NB4 (cell line): ENCODE measurements around the gene KAT2A.

Experiments used
- DNase-seq: peaks from one replicate; pipeline ENCODE4 v3.0.0; 2010; ENCODE audit warnings: low read depth
- H3K4me3 ChIP-seq: one replicate; pipeline ENCODE4 v1.5.1; 2011; ENCODE audit warnings: mild to moderate bottlenecking, low read depth, low read length, moderate library complexity
- MYC ChIP-seq: IDR thresholded peaks from 2 replicates; pipeline ENCODE4 v1.6.1; 2011; ENCODE audit warnings: low read depth, low read length
- POLR2A ChIP-seq: IDR thresholded peaks from 2 replicates; pipeline ENCODE4 v1.6.1; 2011; ENCODE audit warnings: mild to moderate bottlenecking; ENCODE audit not compliant: insufficient read length; ENCODE audit errors: extremely low read depth
- TF ChIP-seq, protein P1 (sequence below): IDR thresholded peaks from 2 replicates; pipeline ENCODE4 v1.6.1; 2011; ENCODE audit warnings: low read depth, low read length
- TF ChIP-seq, protein P2 (sequence below): IDR thresholded peaks from one replicate; pipeline ENCODE4 v1.5.1; 2012; ENCODE audit warnings: low read depth, low read length

The KAT2A gene

DNA sequence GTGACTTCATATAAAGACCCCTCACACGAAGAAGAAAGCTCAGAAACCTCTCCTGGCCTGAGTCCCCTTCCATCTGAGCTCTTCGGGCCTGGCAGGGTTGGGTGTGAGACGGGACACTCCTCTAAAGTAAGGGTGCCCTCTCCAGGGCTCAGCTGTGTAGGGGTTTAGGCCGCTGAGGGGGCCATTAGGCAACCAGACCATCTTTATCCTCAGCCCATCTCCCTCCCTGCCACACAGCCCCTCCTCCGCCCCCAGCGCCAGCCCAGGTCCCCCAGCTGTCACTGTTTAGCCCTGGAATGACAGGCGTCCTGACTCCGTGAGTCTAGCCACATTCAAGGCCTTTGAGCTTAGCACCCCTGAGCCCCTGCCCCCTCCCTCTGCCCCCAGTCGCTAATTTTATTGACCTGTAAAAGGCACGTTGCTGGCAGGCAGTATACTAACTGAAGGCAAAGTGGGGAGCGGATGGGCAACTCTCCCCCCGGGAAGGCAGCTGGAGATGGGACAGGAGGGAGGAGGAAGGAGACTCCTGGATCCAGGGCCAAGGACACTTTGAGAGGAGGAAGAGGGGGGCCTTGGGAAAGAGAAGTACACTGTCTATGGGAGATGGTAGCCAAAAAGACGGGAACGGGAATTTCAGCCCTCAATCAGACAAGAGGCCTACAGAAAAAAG, 22.3 kb downstream of the KAT2A start:
- TF ChIP-seq POLR2A (no peak), MYC (no peak)
- TF ChIP-seq, protein P1, sequence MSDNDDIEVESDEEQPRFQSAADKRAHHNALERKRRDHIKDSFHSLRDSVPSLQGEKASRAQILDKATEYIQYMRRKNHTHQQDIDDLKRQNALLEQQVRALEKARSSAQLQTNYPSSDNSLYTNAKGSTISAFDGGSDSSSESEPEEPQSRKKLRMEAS = no peak
- TF ChIP-seq, protein P2, sequence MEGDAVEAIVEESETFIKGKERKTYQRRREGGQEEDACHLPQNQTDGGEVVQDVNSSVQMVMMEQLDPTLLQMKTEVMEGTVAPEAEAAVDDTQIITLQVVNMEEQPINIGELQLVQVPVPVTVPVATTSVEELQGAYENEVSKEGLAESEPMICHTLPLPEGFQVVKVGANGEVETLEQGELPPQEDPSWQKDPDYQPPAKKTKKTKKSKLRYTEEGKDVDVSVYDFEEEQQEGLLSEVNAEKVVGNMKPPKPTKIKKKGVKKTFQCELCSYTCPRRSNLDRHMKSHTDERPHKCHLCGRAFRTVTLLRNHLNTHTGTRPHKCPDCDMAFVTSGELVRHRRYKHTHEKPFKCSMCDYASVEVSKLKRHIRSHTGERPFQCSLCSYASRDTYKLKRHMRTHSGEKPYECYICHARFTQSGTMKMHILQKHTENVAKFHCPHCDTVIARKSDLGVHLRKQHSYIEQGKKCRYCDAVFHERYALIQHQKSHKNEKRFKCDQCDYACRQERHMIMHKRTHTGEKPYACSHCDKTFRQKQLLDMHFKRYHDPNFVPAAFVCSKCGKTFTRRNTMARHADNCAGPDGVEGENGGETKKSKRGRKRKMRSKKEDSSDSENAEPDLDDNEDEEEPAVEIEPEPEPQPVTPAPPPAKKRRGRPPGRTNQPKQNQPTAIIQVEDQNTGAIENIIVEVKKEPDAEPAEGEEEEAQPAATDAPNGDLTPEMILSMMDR = no peak
- no peak for DNase-seq
- H3K4me3 ChIP-seq = no peak overlapping the region

DNA sequence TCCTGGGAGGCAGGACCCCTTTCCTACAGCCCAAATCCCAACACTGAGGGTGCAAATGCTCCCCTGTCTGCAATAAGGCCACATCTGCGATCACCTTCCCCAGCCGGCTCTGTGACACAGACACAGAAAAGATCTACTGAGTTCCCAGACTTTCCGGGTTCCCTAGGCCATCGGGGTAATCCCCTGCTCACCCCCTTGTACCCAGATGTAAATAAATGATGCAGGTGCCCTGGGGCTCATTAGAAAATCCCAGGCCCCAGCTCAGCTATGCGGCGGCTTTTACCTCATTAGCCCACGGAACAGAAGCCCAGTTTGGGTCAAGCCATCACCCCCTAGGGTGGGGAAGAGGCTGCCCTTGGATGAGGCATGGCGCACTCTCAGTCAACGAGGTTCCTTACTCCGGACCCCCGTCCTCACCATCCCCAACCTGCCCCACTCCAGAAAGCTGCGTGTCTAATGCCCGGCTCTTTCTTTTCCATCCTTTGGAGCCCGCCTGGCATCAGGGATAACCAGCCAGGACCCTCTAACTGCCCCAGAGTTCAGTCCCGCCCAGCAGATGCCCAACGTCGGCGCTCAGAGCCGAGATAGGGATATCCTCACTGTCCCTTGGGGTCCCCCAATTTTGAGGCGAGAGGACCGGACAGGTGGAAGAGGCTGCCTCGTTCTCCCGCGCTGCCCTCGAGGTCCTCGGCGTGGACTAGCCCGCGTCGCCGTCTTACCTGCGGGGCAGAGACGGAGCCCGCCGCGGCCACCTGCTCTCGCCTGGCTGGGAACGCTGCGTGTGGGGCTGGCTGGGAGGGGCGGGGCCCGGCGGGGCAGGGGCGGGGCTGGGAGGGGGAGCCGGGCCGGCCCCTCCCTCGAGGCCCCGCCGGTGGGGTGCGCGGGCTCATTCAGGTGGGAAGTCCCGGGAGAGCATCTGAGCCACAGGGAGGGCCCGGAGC, 23.2 kb downstream of the KAT2A start, which contains the start of gene ZNF385C:
TSS of gene ZNF385C (minus strand) at position 783 of the 941 bp plus-strand sequence. CDS start 35,417 bp downstream, outside the sequence.
- H3K4me3 ChIP-seq = no peak within 1 kb of the TSS
- DNase-seq = no peak
- TF ChIP-seq, protein P1 = no peak
- TF ChIP-seq POLR2A (no peak), MYC (no peak)
- TF ChIP-seq, protein P2 = no peak

DNA sequence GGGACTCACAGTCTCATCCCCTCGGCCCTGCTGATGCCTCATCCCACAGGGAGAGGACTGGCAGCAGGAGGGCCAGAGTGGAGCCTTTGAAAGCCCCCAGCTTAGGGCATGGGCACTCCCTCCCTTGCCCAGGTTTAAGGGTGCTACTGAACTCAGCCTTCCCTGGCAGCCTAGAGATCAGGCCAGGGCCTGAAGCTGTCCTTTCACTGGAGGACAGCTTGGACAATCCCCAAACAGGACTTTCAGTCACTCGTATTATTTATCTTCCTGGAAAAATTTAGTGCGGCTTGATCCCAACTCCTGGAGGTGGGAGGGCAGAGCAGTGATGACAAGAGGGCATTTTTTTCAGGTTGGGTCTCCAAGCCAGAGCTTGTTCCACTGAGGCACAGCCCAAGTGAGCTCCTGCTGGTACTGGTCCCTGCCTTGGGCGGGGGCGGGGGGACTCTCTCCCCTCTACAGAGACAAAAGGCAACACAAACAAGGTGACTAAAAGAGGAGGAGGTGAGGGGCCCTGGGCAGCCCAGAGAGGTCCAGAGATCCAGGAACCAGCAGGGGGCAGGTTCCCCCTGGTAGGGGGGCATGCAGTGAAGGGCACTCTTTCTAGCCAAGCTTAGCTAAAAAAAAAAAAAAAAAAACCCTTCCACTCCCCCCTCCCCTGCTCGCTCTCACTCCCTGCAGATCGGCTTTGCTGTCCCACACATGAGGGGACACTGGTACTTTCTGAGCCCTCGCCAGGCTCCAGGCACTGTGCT, 24.6 kb downstream of the KAT2A start:
- H3K4me3 ChIP-seq = no peak overlapping the region
- TF ChIP-seq, protein P2 = peak; percentile 16
- TF ChIP-seq POLR2A = no peak

DNA sequence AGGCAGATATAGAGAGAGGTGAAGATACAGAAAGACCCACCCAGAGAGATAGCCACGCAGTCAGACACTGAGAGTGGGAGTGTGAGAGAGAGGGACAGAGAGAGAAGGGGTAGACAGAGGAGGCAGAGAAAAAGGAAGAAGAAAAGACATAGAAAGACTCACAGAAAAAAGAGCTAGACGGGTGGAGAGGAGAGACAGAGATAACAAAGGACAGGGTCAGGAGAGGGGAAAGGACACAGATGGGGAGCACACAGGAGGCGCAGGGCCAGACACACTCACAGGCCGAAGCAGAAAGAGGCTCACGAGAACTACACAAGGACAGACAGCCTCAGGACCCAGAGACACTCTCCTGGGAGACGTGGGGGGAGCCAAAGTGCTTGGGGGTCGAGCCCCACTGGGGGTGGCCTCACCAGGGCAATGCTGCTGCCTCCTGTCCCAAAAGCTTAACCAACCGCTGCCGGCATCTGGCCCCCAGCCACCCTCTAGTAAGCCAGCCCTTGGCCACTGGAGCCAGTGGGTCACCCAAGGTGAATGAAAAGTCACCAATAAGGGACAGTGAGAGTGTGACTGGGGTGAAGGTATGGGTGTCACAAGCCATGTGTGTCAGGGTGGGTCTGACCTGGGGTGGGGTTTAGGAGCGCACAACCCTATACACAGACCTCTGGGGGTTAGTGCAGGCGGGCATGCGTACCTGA, 26.6 kb downstream of the KAT2A start:
- no peak for DNase-seq
- no peak overlapping the region for H3K4me3 ChIP-seq
- TF ChIP-seq MYC (no peak), POLR2A (no peak)
- TF ChIP-seq, protein P2 = no peak
- TF ChIP-seq, protein P1 = no peak

More for the DNA sequence above, 24.6 kb downstream of the KAT2A start:
- DNase-seq = no peak

DNA sequence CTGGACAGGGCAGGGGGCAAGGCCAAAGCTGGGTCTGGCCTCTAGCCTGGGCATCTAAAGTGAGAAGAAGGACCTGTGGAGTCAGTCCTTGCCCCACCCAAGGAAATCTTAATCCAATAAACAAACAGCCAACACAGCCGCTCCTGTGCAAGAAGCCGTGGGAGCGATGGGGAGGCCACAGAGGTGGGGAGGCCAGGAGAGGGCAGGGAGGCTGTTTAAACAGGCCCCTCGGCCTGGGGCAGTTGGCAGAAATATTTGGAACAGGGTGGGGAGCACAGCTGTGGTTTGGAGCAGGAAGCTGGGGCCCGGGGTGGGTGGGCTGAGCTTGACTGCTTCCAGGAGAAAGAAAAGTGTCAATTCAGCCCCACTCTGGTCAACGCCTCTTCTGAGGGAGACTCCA, 28.2 kb downstream of the KAT2A start:
- DNase-seq = no peak
- no peak overlapping the region for H3K4me3 ChIP-seq
- TF ChIP-seq MYC = no peak
- TF ChIP-seq, protein P1 = no peak
- TF ChIP-seq, protein P2 = no peak
- no peak for TF ChIP-seq POLR2A
